H1 (cell line): ENCODE data around the gene ING5. TPM values are rescaled to one million over a fixed set of nuclear protein-coding genes. Genes with fewer than 3 reads are reported as not detected.
A peak's percentile ranks its signal among the peaks of the same experiment; 100 is the strongest.

Source experiments
- CTCF ChIA-PET: fragments of 300-600 bp; sonication (Branson Sonifier 250); formaldehyde crosslinking; loops from one replicate; lab custom pipeline; 2021; ENCODE audit not compliant: partially characterized antibody; lab: Charles Lee
- POLR2A ChIA-PET: fragments of 300-600 bp; sonication (Branson Sonifier 250); formaldehyde crosslinking; loops from one replicate; lab custom pipeline; 2021; ENCODE audit warnings: inconsistent platforms; ENCODE audit not compliant: partially characterized antibody; lab: Charles Lee
- DNase-seq, 2 experiments: peaks; one replicate each; pipeline versions ENCODE4 v3.0.0 to v3.0.0-alpha.2; 2010 to 2022; ENCODE audit warnings: low spot score in 2 of 2, low read depth in 1 of 2, mixed read lengths in 1 of 2
- FAIRE-seq: peaks from 2 replicates; lab custom pipeline; 2011; peaks lifted over from hg19 to GRCh38; lab: Jason Lieb, UNC
- H2AFZ ChIP-seq: 2 replicates; pipeline ENCODE4 v1.8.1; 2012; ENCODE audit warnings: low read length, inconsistent platforms
- H2AK5ac ChIP-seq: 2 replicates; pipeline ENCODE4 v1.6.1; 2013; ENCODE audit warnings: low read depth, low read length
- H2BK120ac ChIP-seq: replicated peaks from 2 replicates; pipeline ENCODE3; 2013; ENCODE audit warnings: low read depth, low read length, inconsistent platforms
- H2BK12ac ChIP-seq: 2 replicates; pipeline ENCODE4 v1.6.1; 2013; ENCODE audit warnings: low read depth, low read length
- H2BK15ac ChIP-seq: 2 replicates; pipeline ENCODE4 v1.6.1; 2013; ENCODE audit warnings: low read length
- H2BK20ac ChIP-seq: 2 replicates; pipeline ENCODE4 v1.6.1; 2013; ENCODE audit warnings: low read length
- H2BK5ac ChIP-seq: 2 replicates; pipeline ENCODE4 v1.6.1; 2013; ENCODE audit warnings: low read depth, low read length
- H3K14ac ChIP-seq: 2 replicates; pipeline ENCODE4 v1.6.1; 2013; ENCODE audit warnings: inconsistent platforms; ENCODE audit not compliant: insufficient read length
- H3K18ac ChIP-seq: 2 replicates; pipeline ENCODE4 v1.6.1; 2013; ENCODE audit warnings: low read length; ENCODE audit errors: extremely low read depth
- H3K23ac ChIP-seq: 2 replicates; pipeline ENCODE4 v1.6.1; 2013; ENCODE audit warnings: inconsistent platforms; ENCODE audit not compliant: insufficient read length
- H3K23me2 ChIP-seq: 2 replicates; pipeline ENCODE4 v1.6.1; 2013; ENCODE audit warnings: low read depth, low read length
- H3K27ac ChIP-seq: 2 replicates; pipeline ENCODE4 v1.6.1; 2011; ENCODE audit warnings: low read depth, low read length, inconsistent platforms
- H3K27me3 ChIP-seq, 4 experiments: replicated peaks in 1 of 4; 1 replicate in 1 of 4; 2 replicates in 3 of 4; pipeline versions ENCODE4 v1.6.1 to v1.8.1; 2011 to 2013; ENCODE audit warnings: low read length in 3 of 4, mild to moderate bottlenecking in 3 of 4, inconsistent platforms in 2 of 4, mixed read lengths in 2 of 4, moderate library complexity in 1 of 4; ENCODE audit not compliant: control insufficient read depth in 3 of 4, insufficient read depth in 3 of 4; ENCODE audit errors: extremely low read depth in 1 of 4
- H3K36me3 ChIP-seq, 4 experiments: 2 replicates each; pipeline versions ENCODE4 v1.6.1 to v1.8.1; 2011 to 2013; ENCODE audit warnings: mild to moderate bottlenecking in 4 of 4, low read length in 3 of 4, moderate library complexity in 2 of 4, control low read depth in 1 of 4, inconsistent platforms in 1 of 4; ENCODE audit not compliant: insufficient read depth in 4 of 4, control insufficient read depth in 2 of 4
- H3K4ac ChIP-seq: replicated peaks from 2 replicates; pipeline ENCODE3; 2013; ENCODE audit warnings: low read length, low read depth, mixed read lengths, inconsistent platforms; ENCODE audit not compliant: insufficient read length
- H3K4me1 ChIP-seq, 4 experiments: replicated peaks in 1 of 4; 1 replicate in 1 of 4; 2 replicates in 3 of 4; pipeline versions ENCODE4 v1.6.1 to v1.8.1; 2011 to 2013; ENCODE audit warnings: low read length in 3 of 4, inconsistent platforms in 2 of 4, mixed read lengths in 1 of 4; ENCODE audit not compliant: insufficient read depth in 4 of 4, control insufficient read depth in 3 of 4
- H3K4me2 ChIP-seq, 2 experiments: 2 replicates each; pipeline versions ENCODE4 v1.6.1 to v1.8.1; 2011 to 2013; ENCODE audit warnings: low read depth in 2 of 2, low read length in 2 of 2, control low read depth in 1 of 2, inconsistent platforms in 1 of 2, mild to moderate bottlenecking in 1 of 2; ENCODE audit not compliant: insufficient read depth in 1 of 2
- H3K4me3 ChIP-seq, 4 experiments: fragments of 200-600, 300-600 bp in 1 of 4; sonication (generic), shearing (Covaris generic), sonication (Bioruptor Twin) in 1 of 4; 2 replicates each; pipeline versions ENCODE4 v1.5.1 to v1.8.1; 2011 to 2016; ENCODE audit warnings: low read length in 4 of 4, low read depth in 3 of 4, control low read depth in 2 of 4, inconsistent platforms in 2 of 4, mild to moderate bottlenecking in 2 of 4, mixed read lengths in 1 of 4, moderate library complexity in 1 of 4; ENCODE audit not compliant: insufficient read depth in 2 of 4; ENCODE audit errors: extremely low read depth in 1 of 4
- H3K56ac ChIP-seq: replicated peaks from 2 replicates; pipeline ENCODE3; 2013; ENCODE audit warnings: low read depth, mild to moderate bottlenecking, mixed read lengths, low read length, inconsistent platforms; ENCODE audit not compliant: insufficient read length
- H3K79me1 ChIP-seq: 2 replicates; pipeline ENCODE4 v1.6.1; 2013; ENCODE audit warnings: low read depth, low read length, control low read depth
- H3K79me2 ChIP-seq, 2 experiments: 2 replicates each; pipeline versions ENCODE4 v1.6.1 to v1.8.1; 2012 to 2013; ENCODE audit warnings: low read length in 2 of 2, mild to moderate bottlenecking in 2 of 2, inconsistent platforms in 1 of 2; ENCODE audit not compliant: insufficient read depth in 2 of 2, control insufficient read depth in 1 of 2
- H3K9ac ChIP-seq, 4 experiments: replicated peaks in 1 of 4; 1 replicate in 1 of 4; 2 replicates in 3 of 4; pipeline versions ENCODE4 v1.6.1 to v1.8.1; 2011 to 2013; ENCODE audit warnings: low read depth in 3 of 4, low read length in 3 of 4, control low read depth in 2 of 4, mild to moderate bottlenecking in 2 of 4, moderate library complexity in 2 of 4, inconsistent platforms in 1 of 4; ENCODE audit errors: extremely low read depth in 1 of 4
- H3K9me3 ChIP-seq, 2 experiments: 2 replicates each; pipeline versions ENCODE4 v1.6.1 to v1.8.1; 2012 to 2013; ENCODE audit warnings: mild to moderate bottlenecking in 2 of 2, moderate library complexity in 2 of 2, control low read depth in 1 of 2, inconsistent platforms in 1 of 2, low read depth in 1 of 2, low read length in 1 of 2, mixed read lengths in 1 of 2; ENCODE audit not compliant: insufficient read depth in 2 of 2
- H4K20me1 ChIP-seq, 2 experiments: replicated peaks in 1 of 2; 2 replicates each; pipeline versions ENCODE3 to v1.8.1; 2011 to 2013; ENCODE audit warnings: inconsistent platforms in 2 of 2, low read length in 2 of 2, mild to moderate bottlenecking in 1 of 2; ENCODE audit not compliant: insufficient read depth in 2 of 2, control insufficient read depth in 1 of 2
- H4K5ac ChIP-seq: 2 replicates; pipeline ENCODE4 v1.6.1; 2013; ENCODE audit warnings: low read length, low read depth, mixed read lengths, inconsistent platforms; ENCODE audit not compliant: insufficient read length
- H4K8ac ChIP-seq: 2 replicates; pipeline ENCODE4 v1.8.0; 2013; ENCODE audit warnings: mild to moderate bottlenecking, moderate library complexity, low read length, inconsistent platforms; ENCODE audit not compliant: insufficient read depth; ENCODE audit errors: extremely low read depth
- H4K91ac ChIP-seq: replicated peaks from 2 replicates; pipeline ENCODE3; 2013; ENCODE audit warnings: low read length, mixed read lengths, inconsistent platforms; ENCODE audit not compliant: insufficient read length
- EGR1 ChIP-seq: IDR thresholded peaks from 2 replicates; pipeline ENCODE4 v1.6.1; 2011; ENCODE audit warnings: low read depth, low read length, borderline replicate concordance
- EZH2 ChIP-seq: fragments of 200-600 bp; sonication (generic); IDR thresholded peaks from 2 replicates; pipeline ENCODE4 v1.7.1; 2012; ENCODE audit warnings: low read depth, mild to moderate bottlenecking, moderate library complexity, low read length, inconsistent platforms; ENCODE audit not compliant: severe bottlenecking
- GABPA ChIP-seq: IDR thresholded peaks from 2 replicates; pipeline ENCODE4 v1.6.1; 2011; ENCODE audit warnings: mild to moderate bottlenecking, low read length, moderate library complexity, borderline replicate concordance; ENCODE audit not compliant: insufficient read depth
- HDAC6 ChIP-seq: IDR thresholded peaks from one replicate; pipeline ENCODE4 v1.7.1; 2012; ENCODE audit warnings: low read depth, mild to moderate bottlenecking, inconsistent platforms, low read length, moderate library complexity
- JUN ChIP-seq: IDR thresholded peaks from 2 replicates; pipeline ENCODE4 v1.6.1; 2011; ENCODE audit warnings: low read depth, mild to moderate bottlenecking, improper control_type of control experiment, low read length
- NANOG ChIP-seq: IDR thresholded peaks from 2 replicates; pipeline ENCODE4 v1.6.1; 2011; ENCODE audit warnings: low read length, low read depth, mild to moderate bottlenecking, inconsistent platforms; ENCODE audit not compliant: insufficient read depth, poor library complexity, severe bottlenecking
- POLR2AphosphoS5 ChIP-seq: IDR thresholded peaks from 2 replicates; pipeline ENCODE4 v1.6.1; 2011; ENCODE audit warnings: low read depth, low read length
- WGBS, 2 experiments: shearing (Covaris generic) in 1 of 2; methylation state at CpG; one replicate each; pipeline versions ENCODE4 v1.1.6 to v1.1.7; 2013 to 2015; ENCODE audit warnings: low lambda C conversion rate in 2 of 2, mixed read lengths in 2 of 2, inconsistent platforms in 1 of 2, low coverage in 1 of 2, missing lambda C conversion rate in 1 of 2; ENCODE audit not compliant: insufficient replicate concordance in 2 of 2, insufficient coverage in 1 of 2, insufficient read length in 1 of 2; ENCODE audit errors: extremely low coverage in 1 of 2, missing lambda C conversion rate in 1 of 2; 5-methylcytosine and 5-hydroxymethylcytosine counted together
- polyA plus RNA-seq, 7 experiments: library from polyadenylated mRNA; depleted of rRNA in 3 of 7; stranded (reverse) in 5 of 7; unstranded in 2 of 7; fragments of >200 nt in 5 of 7; fragments of 200-250 nt in 2 of 7; gene quantifications; 1 replicate in 5 of 7; 2 replicates in 1 of 7; 4 replicates in 1 of 7; pipeline versions ENCODE4 v1.2.1 to v1.2.3, GENCODE V29; 2011 to 2013; ENCODE audit warnings: missing spikeins in 2 of 7, mixed read lengths in 2 of 7
- total RNA-seq: library from RNA; stranded (reverse); fragmentation: NEBNext Ultra II Directional; extraction: Animal tissue kit (Norgen Biotek cat#: 25700); gene quantifications from 2 replicates; pipeline ENCODE4 v1.2.1, GENCODE V29; 2021
- TF ChIP-seq, protein P1 (sequence below), 3 experiments: IDR thresholded peaks; 1 replicate in 2 of 3; 2 replicates in 1 of 3; pipeline versions ENCODE4 v1.5.1 to v1.6.1; 2011; ENCODE audit warnings: low read length in 3 of 3, mild to moderate bottlenecking in 3 of 3, inconsistent platforms in 2 of 3, low read depth in 1 of 3, moderate library complexity in 1 of 3; ENCODE audit not compliant: insufficient read depth in 1 of 3; ENCODE audit errors: control extremely low read depth in 1 of 3

The ING5 gene
- total and polyA plus RNA-seq, 2 of the 8 experiments (the other 6 are each of a cell fraction or from before 2014, with no cell fraction given): 41.5 to 47.4 TPM

- no peaks in the 10 kb centered on the region for H3K79me2 ChIP-seq
- peaks cover 0 to 20% (median 7%) of the 10 kb centered on the region in 4 experiments; a peak in 6 of 7 replicates for H3K4me1 ChIP-seq
- no peaks in the 10 kb centered on the region for H4K20me1 ChIP-seq
- no peak overlapping the region for H2BK5ac ChIP-seq
- WGBS, 2 experiments: 87% methylated on average over 21 of the region's 22 CpGs; no CpG with 5 or more reads in 1 of the 2 experiments
- no peak overlapping the region; a peak in 1 of 4 replicates for H3K4me2 ChIP-seq
- H3K9me3 ChIP-seq: peaks cover 10 to 13% of the 10 kb centered on the region in 2 experiments
- H2BK15ac ChIP-seq: no peak overlapping the region
- no peak overlapping the region for H4K5ac ChIP-seq
- no peaks in the 10 kb centered on the region for H3K23me2 ChIP-seq
- peak overlapping the region; percentile 86 for H2BK120ac ChIP-seq
- no peaks in the 10 kb centered on the region for H3K79me1 ChIP-seq
- H3K23ac ChIP-seq: no peak overlapping the region
- DNase-seq: peak in 1 of 2 experiments; percentile 42
- no peaks in the 10 kb centered on the region for H3K36me3 ChIP-seq
- H2BK12ac ChIP-seq: 0 out of 2 replicates have a peak overlapping the region, but pooled peaks have one; percentile 9
- no peak overlapping the region for H3K27ac ChIP-seq
- H3K4me3 ChIP-seq: no peak overlapping the region
- H2BK20ac ChIP-seq: no peak overlapping the region
- TF ChIP-seq HDAC6: no peak
- TF ChIP-seq JUN: no peak
- no peak for TF ChIP-seq NANOG
- TF ChIP-seq GABPA: no peak
- TF ChIP-seq EZH2: no peak
- TF ChIP-seq, protein P1, sequence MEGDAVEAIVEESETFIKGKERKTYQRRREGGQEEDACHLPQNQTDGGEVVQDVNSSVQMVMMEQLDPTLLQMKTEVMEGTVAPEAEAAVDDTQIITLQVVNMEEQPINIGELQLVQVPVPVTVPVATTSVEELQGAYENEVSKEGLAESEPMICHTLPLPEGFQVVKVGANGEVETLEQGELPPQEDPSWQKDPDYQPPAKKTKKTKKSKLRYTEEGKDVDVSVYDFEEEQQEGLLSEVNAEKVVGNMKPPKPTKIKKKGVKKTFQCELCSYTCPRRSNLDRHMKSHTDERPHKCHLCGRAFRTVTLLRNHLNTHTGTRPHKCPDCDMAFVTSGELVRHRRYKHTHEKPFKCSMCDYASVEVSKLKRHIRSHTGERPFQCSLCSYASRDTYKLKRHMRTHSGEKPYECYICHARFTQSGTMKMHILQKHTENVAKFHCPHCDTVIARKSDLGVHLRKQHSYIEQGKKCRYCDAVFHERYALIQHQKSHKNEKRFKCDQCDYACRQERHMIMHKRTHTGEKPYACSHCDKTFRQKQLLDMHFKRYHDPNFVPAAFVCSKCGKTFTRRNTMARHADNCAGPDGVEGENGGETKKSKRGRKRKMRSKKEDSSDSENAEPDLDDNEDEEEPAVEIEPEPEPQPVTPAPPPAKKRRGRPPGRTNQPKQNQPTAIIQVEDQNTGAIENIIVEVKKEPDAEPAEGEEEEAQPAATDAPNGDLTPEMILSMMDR (IDR thresholded peaks at IDR 0.05; ENCODE audit: control extremely low read depth in 1 of 3, insufficient read depth in 1 of 3, low read depth in 1 of 3, low read length in 3 of 3): no peak
- no peak for TF ChIP-seq EGR1
- no peak for TF ChIP-seq POLR2AphosphoS5
- H2AK5ac ChIP-seq: no peak overlapping the region
- no peak overlapping the region for H3K56ac ChIP-seq
- H3K4ac ChIP-seq: no peak overlapping the region
- H4K91ac ChIP-seq: peak overlapping the region; percentile 85
- CTCF ChIA-PET: no interaction called here
- no peak for FAIRE-seq
- no peaks in the 10 kb centered on the region for H3K27me3 ChIP-seq
- H4K8ac ChIP-seq: peak overlapping the region; percentile 83
- no peak overlapping the region for H3K14ac ChIP-seq
- POLR2A ChIA-PET: interaction anchor here (0.7 to 1.2 kb wide), 2 partner anchors 12 to 26 kb away, joined by 3 to 4 read pairs; no protein-coding TSS in a partner anchor
- no peak overlapping the region for H3K9ac ChIP-seq
- H2AFZ ChIP-seq: no peak overlapping the region
- peak overlapping the region; percentile 48; the same call in 1 of the 2 replicates for H3K18ac ChIP-seq
Measured at GRCh38 chr2:241777170-241777685, 75.4 kb downstream of the ING5 start.
